ENCODE measurements around the gene AGAP2.

DNA sequence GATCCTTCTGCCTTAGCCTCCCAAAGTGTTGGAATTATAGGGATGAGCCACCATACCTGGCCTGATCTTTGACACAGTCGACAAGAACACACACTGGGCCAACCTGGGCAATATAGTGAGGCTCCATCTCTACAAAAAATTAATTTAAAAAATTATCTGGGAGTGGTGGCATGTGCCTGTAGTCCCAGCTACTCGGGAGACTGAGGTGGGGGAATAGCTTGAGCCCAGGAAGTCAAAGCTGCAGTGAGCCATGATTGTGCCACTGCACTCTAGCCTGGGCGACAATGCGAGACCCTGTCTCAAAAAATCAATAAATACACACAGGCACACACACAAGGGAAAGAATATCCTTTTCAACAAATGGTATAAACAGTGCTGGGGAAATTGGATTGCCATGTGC, 50.7 kb downstream of the AGAP2 start:
- TF ChIP-seq, protein P1, sequence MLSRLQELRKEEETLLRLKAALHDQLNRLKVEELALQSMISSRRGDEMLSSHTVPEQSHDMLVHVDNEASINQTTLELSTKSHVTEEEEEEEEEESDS (CRISPR knock-in tag; IDR thresholded peaks at IDR 0.05) = no peak
- TF ChIP-seq SMC3 (conservative IDR thresholded peaks at IDR 0.05; ENCODE audit: insufficient read depth, low read depth, low read length) (no peak), ZNF274 (IDR thresholded peaks at IDR 0.05; ENCODE audit: borderline replicate concordance, low read depth, low read length) (no peak), NFYB (IDR thresholded peaks at IDR 0.05; ENCODE audit: extremely low read depth, insufficient read length) (no peak), BHLHE40 (IDR thresholded peaks at IDR 0.05; ENCODE audit: low read length) (no peak), ZKSCAN1 (IDR thresholded peaks at IDR 0.05; ENCODE audit: low read depth, low read length) (no peak), RAD51 (IDR thresholded peaks at IDR 0.05; ENCODE audit: borderline replicate concordance, low read depth) (no peak), FOXK1 (CRISPR knock-in tag; IDR thresholded peaks at IDR 0.05; ENCODE audit: borderline replicate concordance) (no peak)
